Muscle of arm (tissue), 12 donors: Measurements from ENCODE around the gene PI16. TPM values are rescaled to one million over a fixed set of nuclear protein-coding genes. Genes with fewer than 3 reads are reported as not detected.

ENCODE experiments used
- DNase-seq: peaks from one replicate; pipeline ENCODE4 v3.0.0-alpha.2; 2013
- polyA plus RNA-seq, 12 donors: library from polyadenylated mRNA; unstranded; fragments of 120-200 nt; gene quantifications; one replicate each; pipeline ENCODE4 v1.2.1, GENCODE V29; 2013; ENCODE audit not compliant: insufficient read length in 12 of 12

Gene PI16
- polyA plus RNA-seq, 12 donors, result 5.1 to 65.3 (median 10.9) TPM; not detected in 1

- no peak for DNase-seq
Measured at GRCh38 chr6:36997811-36998722, 43.5 kb downstream of the PI16 start.

GRCh38 chr6:36998723-36999038, 44.1 kb downstream of the PI16 start:
- no peak for DNase-seq

- no peak for DNase-seq
Measured at GRCh38 chr6:36999061-36999750, 44.7 kb downstream of the PI16 start.

GRCh38 chr6:36999751-37000125, 45.2 kb downstream of the PI16 start:
- no peak for DNase-seq

GRCh38 chr6:37004044-37004980, 49.8 kb downstream of the PI16 start:
- no peak for DNase-seq

GRCh38 chr6:37005061-37005810, 50.7 kb downstream of the PI16 start, which contains the start of gene FGD2:
Gene FGD2 (plus strand): TSS chr6:37005655. CDS start chr6:37005818, 163 bp downstream.
- no peak for DNase-seq

- DNase-seq, result no peak
Measured at GRCh38 chr6:37005827-37006567, 51.5 kb downstream of the PI16 start.

- no peak for DNase-seq
Measured at GRCh38 chr6:37006793-37007339, 52.3 kb downstream of the PI16 start.

- no peak for DNase-seq
Measured at GRCh38 chr6:37007340-37008043, 53.0 kb downstream of the PI16 start.

- DNase-seq, result no peak
Measured at GRCh38 chr6:37008484-37009465, 54.2 kb downstream of the PI16 start.

- no peak for DNase-seq
Measured at GRCh38 chr6:37010402-37010892, 55.9 kb downstream of the PI16 start.

- no peak for DNase-seq
Measured at GRCh38 chr6:37011656-37012378, 57.3 kb downstream of the PI16 start.

- DNase-seq, result no peak
Measured at GRCh38 chr6:37013516-37014491, 59.3 kb downstream of the PI16 start.
